Stimulated activated CD4-positive, alpha-beta T cell treated with anti-CD3 and anti-CD28 coated beads, Interleukin-12 subunit alpha, Interleukin-12 subunit beta, amount 100 ng/mL, for 48 hours (primary cell): ENCODE measurements around the gene COL18A1.
A peak's percentile ranks its signal among the peaks of the same experiment; 100 is the strongest.
"Not testable (repeated sequence)": the region's sequence is repeated elsewhere in the genome, so short reads cannot be mapped to it uniquely, and the experiment has no call there.

Experiments used
- DNase-seq, 3 donors: peaks; one replicate each; pipeline ENCODE4 v3.0.0-alpha.2; 2020; ENCODE audit warnings: low read depth in 2 of 3, low spot score in 1 of 3

COL18A1 gene

DNA sequence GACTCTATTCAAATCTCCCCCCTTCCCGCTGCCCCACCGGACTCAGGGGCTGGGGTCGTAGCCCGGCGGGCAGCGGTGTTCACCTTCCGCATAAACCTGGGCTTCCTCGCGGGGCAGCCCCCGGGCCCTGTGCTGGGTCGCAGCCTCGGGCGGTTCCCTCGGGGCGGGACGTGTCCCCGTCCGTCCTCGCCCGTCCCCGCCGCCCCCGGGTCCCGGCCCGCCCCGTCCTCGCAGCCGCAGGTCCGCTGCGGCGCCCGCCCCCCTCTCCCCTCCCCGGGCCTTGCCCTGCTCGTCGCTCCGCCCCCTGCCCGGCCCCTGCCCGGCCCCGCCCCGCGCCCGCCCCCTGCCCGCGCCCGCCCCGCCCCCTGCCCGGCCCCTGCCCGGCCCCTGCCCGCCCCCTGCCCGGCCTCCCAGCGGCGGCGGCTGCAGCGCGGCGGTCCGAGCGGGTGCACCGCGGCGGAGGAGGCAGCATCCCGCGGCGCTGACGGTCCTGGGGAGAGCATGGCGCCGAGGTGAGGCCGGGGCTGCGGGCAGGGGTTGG is at the start of gene COL18A1:
TSS of gene COL18A1 (plus strand) at position 436 of the 541 bp plus-strand sequence. CDS start at position 502, 66 bp downstream.
- DNase-seq: peak in 2 of 3 donors; percentile 17 to 29

- DNase-seq: no peak
Observed at GRCh38 chr21:45355573-45355972, 49.4 kb upstream of the COL18A1 start.

GRCh38 chr21:45356251-45356650 is 48.7 kb upstream of the COL18A1 start:
- DNase-seq: no peak

DNA sequence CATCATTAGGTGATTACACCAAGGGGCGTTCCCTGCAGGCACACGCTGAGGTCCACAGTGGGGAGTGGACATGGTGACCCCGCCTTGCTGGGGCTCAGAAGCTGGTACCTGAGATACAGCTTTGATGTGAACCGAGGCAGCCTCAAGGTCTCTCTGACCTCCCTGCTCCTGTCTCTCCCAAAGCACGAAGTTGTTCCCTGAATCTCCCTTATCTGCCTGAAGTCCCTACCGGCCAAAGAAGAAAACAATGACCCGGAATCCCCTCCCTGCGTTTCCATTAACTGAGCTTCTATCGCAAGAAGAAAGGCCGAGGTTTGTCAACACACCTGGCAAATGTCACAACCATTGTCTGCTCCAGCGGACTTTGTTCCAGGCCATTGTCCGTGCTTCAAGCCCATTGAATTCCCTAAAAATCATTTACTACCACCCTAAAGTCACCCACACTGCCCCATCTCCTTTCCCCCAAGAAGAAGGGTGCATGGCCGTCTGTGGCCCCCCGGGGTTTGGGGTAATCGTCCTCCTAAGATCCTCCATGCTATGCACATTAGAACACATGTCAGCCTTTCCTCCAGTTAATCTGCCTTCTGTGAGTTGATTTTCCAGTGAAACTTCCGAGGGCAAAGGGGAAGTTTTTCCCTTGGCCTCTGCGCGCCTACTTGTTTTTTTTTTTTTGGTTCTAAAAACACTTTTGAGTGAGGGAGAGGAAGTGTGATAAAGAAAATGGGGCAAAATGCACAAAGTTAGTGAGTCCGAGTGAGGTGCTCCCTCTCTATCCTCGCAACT is 48.1 kb upstream of the COL18A1 start:
- no peak for DNase-seq

DNA sequence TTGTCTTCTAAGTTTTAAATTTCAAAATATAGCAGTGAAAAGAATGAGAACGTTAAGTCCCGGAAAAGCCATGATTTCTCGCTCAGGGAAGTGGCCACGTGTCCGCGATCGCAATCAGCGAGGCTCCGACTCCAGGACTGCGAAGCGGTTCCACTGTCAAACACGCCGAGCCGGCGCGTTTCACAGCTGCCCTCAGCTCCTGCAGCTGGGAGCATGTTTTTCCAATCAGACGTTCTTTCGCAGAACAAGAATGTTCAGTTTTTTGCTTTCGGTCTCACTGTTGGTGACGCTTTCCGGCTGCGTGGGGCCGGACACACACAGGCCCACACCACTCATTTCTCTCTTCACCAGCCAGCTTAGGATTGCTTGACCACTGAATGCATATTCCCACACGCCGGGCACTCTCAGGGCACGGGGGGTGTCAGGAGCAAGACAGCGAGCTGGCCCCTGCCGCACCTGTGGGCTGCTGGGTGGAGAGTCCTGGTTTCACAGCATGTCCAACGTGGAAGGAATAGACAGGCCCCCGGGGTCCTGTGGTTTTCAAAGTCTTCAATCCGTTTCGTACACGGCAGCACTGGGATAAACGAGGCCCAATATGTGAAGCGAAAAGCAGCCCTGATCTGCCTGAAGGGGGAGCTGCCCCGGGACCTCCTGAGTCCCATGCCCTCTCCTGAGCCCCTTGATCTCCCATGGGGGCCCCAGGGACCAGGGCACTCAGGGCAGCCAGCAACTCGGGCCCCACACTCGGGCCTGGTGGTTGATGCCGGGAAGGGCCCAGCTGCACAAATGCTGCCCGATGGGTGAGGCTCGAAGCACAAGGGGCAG is 47.3 kb upstream of the COL18A1 start:
- no peak for DNase-seq

- DNase-seq: no peak
Observed at GRCh38 chr21:45358261-45358670, 46.7 kb upstream of the COL18A1 start.

- no peak for DNase-seq
Observed at GRCh38 chr21:45358711-45359310, 46.2 kb upstream of the COL18A1 start.

DNA sequence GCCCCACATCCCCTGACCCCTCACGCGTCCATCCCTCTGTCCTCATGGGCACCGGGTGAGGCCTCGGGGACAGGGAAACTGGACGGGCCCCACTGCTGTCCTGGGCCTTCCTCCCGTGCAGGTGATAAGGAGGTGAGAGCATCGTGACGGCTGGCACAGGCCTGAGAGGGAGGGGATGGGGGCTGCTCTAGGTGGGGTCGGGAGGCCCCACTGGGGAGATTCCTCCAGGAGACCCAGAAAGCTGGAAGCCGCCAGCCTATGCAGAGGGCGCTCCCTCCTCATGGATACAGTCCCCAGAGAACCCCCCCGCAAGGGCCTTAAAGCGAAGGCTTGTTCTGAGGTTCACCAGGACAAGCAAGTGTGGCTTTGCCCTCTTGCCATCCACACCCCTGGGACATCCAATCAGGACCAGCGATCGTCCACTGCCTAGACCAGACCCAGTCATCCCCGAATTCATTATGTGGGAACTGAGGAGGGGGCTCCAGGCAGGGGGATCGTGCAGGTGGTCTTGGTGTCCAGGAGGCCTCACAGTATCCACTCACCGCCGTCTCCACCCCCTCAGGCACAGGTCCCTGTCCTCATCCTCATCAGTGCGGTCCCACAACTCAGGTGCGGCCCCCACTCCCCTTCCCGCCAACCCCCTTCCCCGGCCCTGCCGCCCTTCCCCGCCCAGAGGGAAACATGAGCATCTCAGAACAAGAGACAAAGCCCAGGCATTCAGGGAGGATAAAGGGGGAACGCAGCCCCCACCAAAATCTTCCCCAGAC is 45.3 kb upstream of the COL18A1 start:
- DNase-seq: no peak

- no peak for DNase-seq
Observed at GRCh38 chr21:45361033-45361997, 43.6 kb upstream of the COL18A1 start.

DNA sequence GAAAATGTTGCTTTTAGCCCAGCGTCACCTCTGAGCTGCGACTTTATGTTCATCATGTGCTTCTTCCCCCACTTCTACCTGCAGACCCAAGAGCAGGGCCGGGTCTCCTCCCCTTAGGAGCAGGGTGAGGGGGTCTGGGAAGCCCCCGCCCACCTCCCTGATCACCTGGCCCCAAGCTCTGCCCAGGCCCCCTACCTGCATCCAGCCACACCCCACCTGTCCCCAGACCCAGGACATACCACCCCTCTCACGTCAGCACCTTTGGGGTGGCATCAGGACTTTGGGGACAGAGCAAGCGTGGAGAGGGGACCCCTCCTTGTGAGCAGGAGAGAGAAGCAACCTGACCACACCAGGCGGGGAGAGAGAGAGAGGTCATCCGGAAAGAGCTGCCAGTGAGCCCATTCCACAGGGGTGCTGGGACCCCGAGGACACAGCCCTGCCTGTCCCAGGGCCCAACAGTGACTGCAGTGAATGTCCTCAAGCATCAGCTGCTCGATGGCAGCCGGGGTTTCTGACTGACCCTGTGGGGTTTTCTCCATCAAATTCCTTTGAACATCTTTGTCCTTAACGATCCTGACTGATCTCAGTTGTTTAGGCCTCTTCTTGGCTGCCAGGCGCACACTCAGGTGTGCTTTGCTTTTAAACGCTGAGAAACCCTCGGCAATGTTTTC is 42.8 kb upstream of the COL18A1 start:
- no peak for DNase-seq

DNA sequence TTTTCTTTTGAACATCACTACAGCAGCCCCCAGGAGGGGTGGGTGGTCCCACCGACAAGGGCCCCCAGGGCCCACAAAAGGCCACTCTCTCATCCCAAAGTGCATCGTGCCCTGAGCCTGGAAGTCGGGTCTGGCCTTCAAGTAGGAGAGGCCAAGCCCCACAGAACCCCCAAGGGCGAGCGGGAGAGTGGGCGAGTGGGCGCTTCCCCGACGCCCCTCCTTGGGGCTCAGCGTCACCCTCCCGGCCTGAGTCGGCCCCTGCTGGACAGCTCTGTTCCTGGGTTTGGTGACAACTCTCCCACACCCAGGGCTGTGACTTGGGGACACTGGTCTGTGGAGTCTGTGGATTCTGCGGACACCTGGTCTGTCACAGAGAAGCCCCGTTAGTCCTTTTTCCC is 42.2 kb upstream of the COL18A1 start:
- DNase-seq: no peak

DNA sequence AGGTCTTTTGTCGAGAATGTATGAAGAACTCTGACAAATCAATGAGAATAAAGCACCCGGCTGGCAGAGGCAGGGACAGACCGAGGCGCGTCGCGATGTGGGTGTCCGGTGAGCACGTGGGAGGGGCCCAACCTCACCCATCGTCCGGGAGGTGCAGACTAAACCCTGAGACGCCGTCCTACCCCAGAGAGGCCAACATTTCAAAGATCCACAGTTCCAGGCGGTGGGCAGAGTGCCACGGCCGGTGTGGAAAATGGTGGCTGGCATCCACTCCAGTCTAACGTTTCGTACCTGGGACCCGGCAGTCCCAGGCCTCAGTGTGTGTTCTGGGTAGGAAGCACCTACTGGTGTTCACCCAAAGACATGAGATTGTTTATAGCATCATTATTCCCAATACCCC is 41.7 kb upstream of the COL18A1 start:
- DNase-seq: not testable (repeated sequence)

GRCh38 chr21:45363921-45364467 is 41.0 kb upstream of the COL18A1 start:
- peak; percentile 19 to 34 (median 31) for DNase-seq

- DNase-seq: no peak
Observed at GRCh38 chr21:45364468-45365185, 40.3 kb upstream of the COL18A1 start.

DNA sequence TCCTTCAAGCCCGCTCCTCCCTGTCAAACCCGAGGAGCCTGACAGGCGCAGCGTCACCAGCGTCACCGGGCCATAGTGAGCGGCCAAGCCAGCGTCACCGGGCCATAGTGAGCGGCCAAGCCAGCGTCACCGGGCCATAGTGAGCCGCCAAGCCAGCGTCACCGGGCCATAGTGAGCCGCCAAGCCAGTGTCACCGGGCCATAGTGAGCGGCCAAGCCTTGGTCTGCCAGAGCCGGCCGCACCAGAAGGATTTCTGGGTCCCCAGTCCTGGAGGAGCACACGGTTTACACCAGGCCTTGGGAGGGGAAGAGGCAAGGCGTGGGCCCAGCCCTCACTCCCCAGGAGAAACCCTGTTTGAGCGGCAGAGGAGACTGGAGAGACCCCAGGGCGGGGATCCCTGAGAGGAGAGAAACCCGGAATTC is 39.8 kb upstream of the COL18A1 start:
- DNase-seq: no peak

- DNase-seq: no peak
Observed at GRCh38 chr21:45365608-45366241, 39.2 kb upstream of the COL18A1 start.

- DNase-seq: no peak
Observed at GRCh38 chr21:45366476-45366875, 38.5 kb upstream of the COL18A1 start.
